Adipocyte (in vitro differentiated cells): ENCODE results near the gene FAM163B.

Experiments
- DNase-seq: peaks from one replicate; pipeline ENCODE4 v3.0.0-alpha.2; 2015; ENCODE audit warnings: low read depth
- H3K27me3 ChIP-seq: replicated peaks from 2 replicates; pipeline ENCODE4 v1.7.0; 2013; ENCODE audit warnings: mild to moderate bottlenecking, low read length, moderate library complexity; ENCODE audit not compliant: control insufficient read depth, insufficient read depth
- H3K36me3 ChIP-seq: 2 replicates; pipeline ENCODE4 v1.7.0; 2013; ENCODE audit warnings: low read length, mild to moderate bottlenecking, moderate library complexity; ENCODE audit not compliant: control insufficient read depth, insufficient read depth, severe bottlenecking
- H3K4me1 ChIP-seq: 2 replicates; pipeline ENCODE4 v1.7.0; 2013; ENCODE audit warnings: mild to moderate bottlenecking, low read length, moderate library complexity; ENCODE audit not compliant: control insufficient read depth, insufficient read depth
- H3K4me3 ChIP-seq: 2 replicates; pipeline ENCODE4 v1.7.0; 2013; ENCODE audit warnings: mild to moderate bottlenecking, low read length, moderate library complexity
- H3K9ac ChIP-seq: 2 replicates; pipeline ENCODE4 v1.7.0; 2013; ENCODE audit warnings: mild to moderate bottlenecking, low read length, moderate library complexity
- H3K9me3 ChIP-seq: 2 replicates; pipeline ENCODE4 v1.7.0; 2013; ENCODE audit warnings: mild to moderate bottlenecking, low read length, moderate library complexity; ENCODE audit not compliant: control insufficient read depth

The FAM163B gene

GRCh38 chr9:133546287-133546680, 62.9 kb downstream of the FAM163B start:
- Histone ChIP-seq H3K27me3 (peaks cover 46% of the 10 kb centered on the region), H3K9me3 (no peaks in the 10 kb centered on the region), H3K9ac (no peak overlapping the region), H3K4me3 (no peak overlapping the region), H3K36me3 (no peaks in the 10 kb centered on the region), H3K4me1 (peaks cover 16% of the 10 kb centered on the region)
- DNase-seq, result no peak

GRCh38 chr9:133545494-133546286, 63.5 kb downstream of the FAM163B start:
- Histone ChIP-seq H3K36me3 (no peaks in the 10 kb centered on the region), H3K4me3 (peak overlapping the region; percentile 28), H3K9me3 (no peaks in the 10 kb centered on the region), H3K9ac (peak overlapping the region; percentile 60), H3K4me1 (peaks cover 16% of the 10 kb centered on the region), H3K27me3 (peaks cover 43% of the 10 kb centered on the region)
- DNase-seq, result no peak

GRCh38 chr9:133543772-133544467, 65.3 kb downstream of the FAM163B start:
- Histone ChIP-seq H3K9ac (no peak overlapping the region), H3K4me1 (peaks cover 16% of the 10 kb centered on the region), H3K27me3 (peaks cover 44% of the 10 kb centered on the region), H3K4me3 (no peak overlapping the region), H3K9me3 (no peaks in the 10 kb centered on the region), H3K36me3 (no peaks in the 10 kb centered on the region)
- DNase-seq, result no peak

- DNase-seq, result no peak
These were observed 67.2 kb downstream of the FAM163B start for GRCh38 chr9:133542002-133542401.

GRCh38 chr9:133540698-133541025, 68.5 kb downstream of the FAM163B start:
- Histone ChIP-seq H3K36me3 (no peaks in the 10 kb centered on the region), H3K27me3 (peaks cover 42% of the 10 kb centered on the region), H3K4me3 (no peak overlapping the region), H3K9me3 (no peaks in the 10 kb centered on the region), H3K9ac (no peak overlapping the region), H3K4me1 (peaks cover 7% of the 10 kb centered on the region)
- DNase-seq, result no peak

More at GRCh38 chr9:133542002-133542401, 67.2 kb downstream of the FAM163B start:
- no peak overlapping the region for H3K4me3 ChIP-seq
- H3K27me3 ChIP-seq, result peaks cover 44% of the 10 kb centered on the region
- H3K9me3 ChIP-seq, result no peaks in the 10 kb centered on the region
- peaks cover 16% of the 10 kb centered on the region for H3K4me1 ChIP-seq
- H3K9ac ChIP-seq, result no peak overlapping the region
- H3K36me3 ChIP-seq, result no peaks in the 10 kb centered on the region

- Histone ChIP-seq H3K9ac (no peak overlapping the region), H3K4me3 (no peak overlapping the region), H3K4me1 (peaks cover 1% of the 10 kb centered on the region), H3K9me3 (no peaks in the 10 kb centered on the region), H3K36me3 (no peaks in the 10 kb centered on the region), H3K27me3 (peaks cover 46% of the 10 kb centered on the region)
- DNase-seq, result no peak
These were observed 69.0 kb downstream of the FAM163B start for GRCh38 chr9:133539991-133540697.

GRCh38 chr9:133538851-133539833, 70.0 kb downstream of the FAM163B start:
- Histone ChIP-seq H3K4me3 (peak overlapping the region; percentile 33), H3K4me1 (peaks cover under 1% of the 10 kb centered on the region), H3K36me3 (no peaks in the 10 kb centered on the region), H3K27me3 (peaks cover 38% of the 10 kb centered on the region), H3K9ac (no peak overlapping the region), H3K9me3 (no peaks in the 10 kb centered on the region)
- DNase-seq, result no peak

- no peak overlapping the region for H3K4me3 ChIP-seq
- peaks cover 4% of the 10 kb centered on the region for H3K4me1 ChIP-seq
- no peaks in the 10 kb centered on the region for H3K36me3 ChIP-seq
- no peak overlapping the region for H3K9ac ChIP-seq
- H3K9me3 ChIP-seq, result no peaks in the 10 kb centered on the region
- DNase-seq, result no peak
- peaks cover 29% of the 10 kb centered on the region for H3K27me3 ChIP-seq
These were observed 71.0 kb downstream of the FAM163B start for GRCh38 chr9:133538176-133538575.

- peaks cover 4% of the 10 kb centered on the region for H3K4me1 ChIP-seq
- no peak overlapping the region for H3K4me3 ChIP-seq
- no peak overlapping the region for H3K9ac ChIP-seq
- no peaks in the 10 kb centered on the region for H3K36me3 ChIP-seq
- DNase-seq, result no peak
- H3K9me3 ChIP-seq, result no peaks in the 10 kb centered on the region
- peaks cover 32% of the 10 kb centered on the region for H3K27me3 ChIP-seq
These were observed 71.9 kb downstream of the FAM163B start for GRCh38 chr9:133537257-133537656.

GRCh38 chr9:133536536-133536935, 72.7 kb downstream of the FAM163B start:
- H3K4me3 ChIP-seq, result no peak overlapping the region
- H3K9ac ChIP-seq, result no peak overlapping the region
- no peaks in the 10 kb centered on the region for H3K9me3 ChIP-seq
- H3K36me3 ChIP-seq, result no peaks in the 10 kb centered on the region
- H3K4me1 ChIP-seq, result peaks cover 4% of the 10 kb centered on the region
- DNase-seq, result no peak
- peaks cover 35% of the 10 kb centered on the region for H3K27me3 ChIP-seq
